Astrocyte (in vitro differentiated cells and primary cell): ENCODE results near the gene GPATCH4. TPM values are rescaled to one million over a fixed set of nuclear protein-coding genes. Genes with fewer than 3 reads are reported as not detected.
"Not testable (repeated sequence)": the region's sequence is repeated elsewhere in the genome, so short reads cannot be mapped to it uniquely, and the experiment has no call there.

Experiments
- DNase-seq: peaks from one replicate; pipeline ENCODE4 v3.0.0-alpha.2; 2010; ENCODE audit warnings: low read depth
- FAIRE-seq: peaks from 2 replicates; lab custom pipeline; 2011; peaks lifted over from hg19 to GRCh38; lab: Jason Lieb, UNC
- H2AFZ ChIP-seq: 2 replicates; pipeline ENCODE4 v1.6.0; 2012; ENCODE audit warnings: low read depth, low read length, inconsistent platforms
- H3K27ac ChIP-seq: 2 replicates; pipeline ENCODE4 v1.5.1; 2011; ENCODE audit warnings: low read depth, low read length, inconsistent platforms
- H3K27me3 ChIP-seq: 2 replicates; pipeline ENCODE4 v1.6.0; 2011; ENCODE audit warnings: low read length, inconsistent platforms; ENCODE audit not compliant: insufficient read depth
- H3K36me3 ChIP-seq: 2 replicates; pipeline ENCODE4 v1.5.1; 2011; ENCODE audit warnings: low read length, inconsistent platforms; ENCODE audit not compliant: insufficient read depth
- H3K4me1 ChIP-seq: 2 replicates; pipeline ENCODE4 v1.5.1; 2011; ENCODE audit warnings: low read length, inconsistent platforms; ENCODE audit not compliant: insufficient read depth
- H3K4me2 ChIP-seq: 2 replicates; pipeline ENCODE4 v1.6.0; 2012; ENCODE audit warnings: low read length, inconsistent platforms
- H3K4me3 ChIP-seq: 2 replicates; pipeline ENCODE4 v1.5.1; 2011; ENCODE audit warnings: low read depth, mild to moderate bottlenecking, low read length, inconsistent platforms; ENCODE audit not compliant: insufficient read depth
- H3K79me2 ChIP-seq: 2 replicates; pipeline ENCODE4 v1.6.0; 2012; ENCODE audit warnings: mild to moderate bottlenecking, low read length, inconsistent platforms; ENCODE audit not compliant: insufficient read depth
- H3K9ac ChIP-seq: 2 replicates; pipeline ENCODE4 v1.6.0; 2012; ENCODE audit warnings: mild to moderate bottlenecking, low read length, inconsistent platforms
- H3K9me3 ChIP-seq: 2 replicates; pipeline ENCODE4 v1.5.1; 2012; ENCODE audit warnings: low read depth, mild to moderate bottlenecking, low read length, inconsistent platforms; ENCODE audit not compliant: insufficient read depth
- H4K20me1 ChIP-seq: 2 replicates; pipeline ENCODE4 v1.6.0; 2012; ENCODE audit warnings: low read length, inconsistent platforms; ENCODE audit not compliant: insufficient read depth
- H3K27ac Mint-ChIP-seq: one replicate; pipeline ENCODE4 v1.8.0; 2021; ENCODE audit warnings: mild to moderate bottlenecking, mixed read lengths; ENCODE audit not compliant: unreplicated experiment
- H3K27me3 Mint-ChIP-seq: one replicate; pipeline ENCODE4 v1.8.0; 2021; ENCODE audit warnings: low read depth, mixed read lengths; ENCODE audit not compliant: unreplicated experiment
- H3K36me3 Mint-ChIP-seq: one replicate; pipeline ENCODE4 v1.8.0; 2021; ENCODE audit warnings: low read depth, mixed read lengths; ENCODE audit not compliant: unreplicated experiment
- H3K4me1 Mint-ChIP-seq: one replicate; pipeline ENCODE4 v1.8.0; 2021; ENCODE audit warnings: low read depth, mixed read lengths; ENCODE audit not compliant: unreplicated experiment
- H3K4me3 Mint-ChIP-seq: one replicate; pipeline ENCODE4 v1.8.0; 2021; ENCODE audit warnings: mild to moderate bottlenecking, moderate library complexity, mixed read lengths; ENCODE audit not compliant: unreplicated experiment
- H3K9me3 Mint-ChIP-seq: one replicate; pipeline ENCODE4 v1.8.0; 2021; ENCODE audit warnings: mild to moderate bottlenecking, mixed read lengths; ENCODE audit not compliant: unreplicated experiment
- EZH2 ChIP-seq: IDR thresholded peaks from 2 replicates; pipeline ENCODE4 v1.6.1; 2012; ENCODE audit warnings: mild to moderate bottlenecking, low read length, inconsistent platforms; ENCODE audit not compliant: insufficient read depth
- total RNA-seq: library from RNA; stranded (reverse); gene quantifications from 2 replicates; pipeline ENCODE4 v1.2.1, GENCODE V29; 2021
- TF ChIP-seq, protein P1 (sequence below): IDR thresholded peaks from 2 replicates; pipeline ENCODE4 v1.5.1; 2011; ENCODE audit warnings: low read depth, mild to moderate bottlenecking, inconsistent platforms, low read length, moderate library complexity; ENCODE audit not compliant: insufficient read depth

The GPATCH4 gene
- total RNA-seq, 1 donor from 2014 or later = 22.8 TPM

DNA sequence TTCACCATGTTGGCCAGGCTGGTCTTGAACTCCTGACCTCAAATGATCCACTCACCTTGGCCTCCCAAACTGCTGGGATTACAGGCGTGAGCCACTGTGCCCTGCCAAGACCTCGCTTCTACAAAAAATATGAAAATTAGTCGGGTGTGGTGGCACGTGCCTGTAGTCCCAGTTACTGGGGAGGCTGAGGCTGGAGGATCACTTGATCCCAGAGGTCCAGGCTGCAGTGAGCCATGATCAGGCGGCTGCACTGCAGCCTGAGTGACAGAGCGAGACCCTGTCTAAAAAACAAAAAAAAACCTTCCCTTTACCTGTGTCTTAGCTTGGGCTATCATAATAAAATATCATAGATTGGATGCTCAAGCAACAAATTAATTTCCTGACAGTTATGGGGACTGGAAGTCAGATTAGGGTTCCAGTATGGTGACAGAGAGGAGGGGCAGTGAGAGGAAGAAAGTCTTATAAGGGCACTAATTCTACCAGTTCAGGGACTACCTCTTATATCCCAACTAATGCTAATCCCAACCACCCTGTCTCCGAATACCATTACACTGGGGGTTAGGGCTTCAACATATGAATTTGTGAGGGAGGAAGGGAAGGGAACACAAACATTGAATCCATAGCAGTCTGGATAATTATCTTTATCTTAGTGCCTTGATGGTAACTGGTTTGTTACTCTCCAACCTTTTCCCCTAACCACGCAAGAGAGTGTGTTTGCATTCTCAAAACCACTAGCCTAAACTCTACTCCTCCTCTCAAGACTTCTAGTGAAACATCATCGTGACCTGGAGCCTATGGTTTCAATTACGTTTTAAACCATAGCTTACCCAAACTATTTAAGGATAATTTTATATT lies 10.7 kb downstream of the GPATCH4 start:
- H3K9me3 Mint-ChIP-seq = peaks cover 2% of the 10 kb centered on the region
- Histone ChIP-seq H4K20me1 (peaks cover 5% of the 10 kb centered on the region), H3K79me2 (peaks cover 9% of the 10 kb centered on the region), H3K4me2 (peak overlapping the region; percentile 91), H2AFZ (no peak overlapping the region), H3K4me3 (peak overlapping the region; percentile 61), H3K9me3 (no peaks in the 10 kb centered on the region), H3K27ac (no peak overlapping the region), H3K27me3 (no peaks in the 10 kb centered on the region), H3K4me1 (peaks cover 12% of the 10 kb centered on the region), H3K9ac (no peak overlapping the region), H3K36me3 (peaks cover 8% of the 10 kb centered on the region)
- peaks cover 3% of the 10 kb centered on the region for H3K27me3 Mint-ChIP-seq
- FAIRE-seq = no peak
- no peak for DNase-seq
- H3K4me1 Mint-ChIP-seq = peaks cover 3% of the 10 kb centered on the region
- H3K4me3 Mint-ChIP-seq = peak overlapping the region; percentile 79
- TF ChIP-seq EZH2 = no peak
- peak overlapping the region; percentile 6 for H3K27ac Mint-ChIP-seq
- peaks cover 5% of the 10 kb centered on the region for H3K36me3 Mint-ChIP-seq

DNA sequence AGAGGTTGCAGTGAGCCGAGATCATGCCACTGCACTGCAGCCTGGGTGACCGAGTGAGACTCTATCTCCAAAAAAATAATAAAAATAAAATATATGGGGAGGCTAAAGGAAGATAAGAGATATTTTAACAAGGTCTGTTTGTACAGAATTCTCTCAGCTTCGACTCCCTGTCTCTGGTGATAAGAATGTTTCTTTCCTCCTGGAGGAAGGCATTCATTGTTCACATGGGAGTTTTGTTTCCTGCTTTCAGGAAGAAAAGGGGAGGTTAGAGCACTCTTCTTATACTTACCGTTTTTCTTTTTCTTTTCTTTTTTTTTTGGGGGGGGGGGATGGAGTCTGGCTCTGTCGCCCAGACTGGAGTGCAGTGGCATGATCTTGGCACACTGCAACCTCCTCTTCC lies 11.7 kb downstream of the GPATCH4 start:
- Histone ChIP-seq H3K4me1 (peaks cover 12% of the 10 kb centered on the region), H2AFZ (no peak overlapping the region), H3K4me3 (no peak overlapping the region), H3K27me3 (no peaks in the 10 kb centered on the region), H3K79me2 (peaks cover 9% of the 10 kb centered on the region), H4K20me1 (peaks cover 4% of the 10 kb centered on the region), H3K27ac (no peak overlapping the region), H3K4me2 (no peak overlapping the region), H3K9ac (no peak overlapping the region), H3K9me3 (no peaks in the 10 kb centered on the region), H3K36me3 (peaks cover 2% of the 10 kb centered on the region)
- Mint-ChIP-seq H3K4me1 (peaks cover 3% of the 10 kb centered on the region), H3K27me3 (peaks cover 4% of the 10 kb centered on the region), H3K9me3 (peaks cover 2% of the 10 kb centered on the region), H3K36me3 (peaks cover 2% of the 10 kb centered on the region), H3K4me3 (no peak overlapping the region), H3K27ac (no peak overlapping the region)
- no peak for DNase-seq
- FAIRE-seq = no peak
- TF ChIP-seq, protein P1, sequence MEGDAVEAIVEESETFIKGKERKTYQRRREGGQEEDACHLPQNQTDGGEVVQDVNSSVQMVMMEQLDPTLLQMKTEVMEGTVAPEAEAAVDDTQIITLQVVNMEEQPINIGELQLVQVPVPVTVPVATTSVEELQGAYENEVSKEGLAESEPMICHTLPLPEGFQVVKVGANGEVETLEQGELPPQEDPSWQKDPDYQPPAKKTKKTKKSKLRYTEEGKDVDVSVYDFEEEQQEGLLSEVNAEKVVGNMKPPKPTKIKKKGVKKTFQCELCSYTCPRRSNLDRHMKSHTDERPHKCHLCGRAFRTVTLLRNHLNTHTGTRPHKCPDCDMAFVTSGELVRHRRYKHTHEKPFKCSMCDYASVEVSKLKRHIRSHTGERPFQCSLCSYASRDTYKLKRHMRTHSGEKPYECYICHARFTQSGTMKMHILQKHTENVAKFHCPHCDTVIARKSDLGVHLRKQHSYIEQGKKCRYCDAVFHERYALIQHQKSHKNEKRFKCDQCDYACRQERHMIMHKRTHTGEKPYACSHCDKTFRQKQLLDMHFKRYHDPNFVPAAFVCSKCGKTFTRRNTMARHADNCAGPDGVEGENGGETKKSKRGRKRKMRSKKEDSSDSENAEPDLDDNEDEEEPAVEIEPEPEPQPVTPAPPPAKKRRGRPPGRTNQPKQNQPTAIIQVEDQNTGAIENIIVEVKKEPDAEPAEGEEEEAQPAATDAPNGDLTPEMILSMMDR = no peak
- TF ChIP-seq EZH2 = no peak

DNA sequence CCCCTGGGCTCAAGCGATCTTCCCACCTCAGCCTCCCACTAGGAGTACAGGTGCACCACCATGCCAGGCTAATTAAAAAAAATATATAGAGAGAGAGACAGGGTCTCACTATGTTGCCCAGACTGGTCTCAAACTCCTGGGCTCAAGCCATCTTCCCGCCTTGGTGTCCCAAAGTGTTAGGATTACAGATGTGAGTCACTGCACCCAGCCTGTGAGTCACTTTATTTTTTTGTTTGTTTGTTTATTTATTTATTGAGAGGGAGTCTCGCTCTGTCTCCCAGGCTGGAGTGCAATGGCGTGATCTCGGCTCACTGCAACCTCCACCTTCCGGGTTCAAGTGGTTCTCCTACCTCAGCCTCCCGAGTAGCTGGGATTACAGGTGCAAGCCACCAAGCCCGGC lies 13.4 kb downstream of the GPATCH4 start:
- not testable (repeated sequence) for H3K4me3 ChIP-seq, H3K4me1 Mint-ChIP-seq, H4K20me1 ChIP-seq, H3K79me2 ChIP-seq, FAIRE-seq, H3K27me3 Mint-ChIP-seq, H3K36me3 ChIP-seq, DNase-seq, H3K9me3 Mint-ChIP-seq, H3K27ac ChIP-seq, H3K4me2 ChIP-seq, H3K4me3 Mint-ChIP-seq, H3K27me3 ChIP-seq, H3K9me3 ChIP-seq, H3K9ac ChIP-seq, H3K27ac Mint-ChIP-seq, H3K36me3 Mint-ChIP-seq, H2AFZ ChIP-seq
- peaks cover 12% of the 10 kb centered on the region for H3K4me1 ChIP-seq
